GM06990 (cell line): Measurements from ENCODE around the gene NAB1.

Experiments
- DNase-seq: peaks from one replicate; pipeline ENCODE4 v3.0.0-alpha.2; 2011; ENCODE audit not compliant: insufficient read length; ENCODE audit errors: extremely low read depth
- H3K27me3 ChIP-seq: replicated peaks from 2 replicates; pipeline ENCODE4 v1.6.0; 2011; ENCODE audit warnings: low read length; ENCODE audit not compliant: control insufficient read depth, insufficient read depth
- H3K36me3 ChIP-seq: 2 replicates; pipeline ENCODE4 v1.5.1; 2011; ENCODE audit warnings: low read length; ENCODE audit not compliant: control insufficient read depth, insufficient read depth
- H3K4me3 ChIP-seq: replicated peaks from 2 replicates; pipeline ENCODE4 v1.5.1; 2011; ENCODE audit warnings: low read depth, mild to moderate bottlenecking, control low read depth, low read length
- CTCF ChIP-seq: IDR thresholded peaks from 2 replicates; pipeline ENCODE4 v1.5.1; 2011; ENCODE audit warnings: low read length, control low read depth, mild to moderate bottlenecking, inconsistent platforms; ENCODE audit not compliant: insufficient read depth, poor library complexity, severe bottlenecking

NAB1 gene

DNA sequence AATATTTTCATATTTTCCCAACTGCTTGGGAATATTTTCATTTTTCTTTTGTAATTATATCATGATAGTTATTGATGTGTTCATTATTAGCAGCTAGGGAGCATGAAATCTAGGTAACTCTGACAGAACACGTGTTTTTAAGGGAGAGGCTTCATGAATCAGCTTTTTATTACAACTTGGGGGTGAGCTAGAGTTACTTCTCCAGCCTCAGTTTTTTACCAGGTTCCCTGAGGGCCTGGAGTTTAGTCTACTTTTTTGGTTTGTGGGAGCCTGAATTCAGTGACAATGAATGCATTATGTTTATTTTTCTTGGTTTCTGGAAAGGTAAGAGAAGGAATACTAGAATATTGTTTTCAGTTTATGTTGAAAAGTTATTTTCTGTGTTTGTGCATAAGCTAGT is 18.0 kb downstream of the NAB1 start:
- no peak for DNase-seq
- no peak for TF ChIP-seq CTCF
- H3K36me3 ChIP-seq, result no peaks in the 10 kb centered on the region
- no peaks in the 10 kb centered on the region for H3K27me3 ChIP-seq
- H3K4me3 ChIP-seq, result no peak overlapping the region

- no peaks in the 10 kb centered on the region for H3K27me3 ChIP-seq
- TF ChIP-seq CTCF, result no peak
- H3K4me3 ChIP-seq, result no peak overlapping the region
- H3K36me3 ChIP-seq, result no peaks in the 10 kb centered on the region
- no peak for DNase-seq
Observed at GRCh38 chr2:190668892-190669291, 20.0 kb downstream of the NAB1 start.

- TF ChIP-seq CTCF, result no peak
- H3K27me3 ChIP-seq, result no peaks in the 10 kb centered on the region
- peak overlapping the region; percentile 29 for H3K4me3 ChIP-seq
- H3K36me3 ChIP-seq, result no peaks in the 10 kb centered on the region
- DNase-seq, result peak; percentile 71
Observed at GRCh38 chr2:190670182-190670946, 21.5 kb downstream of the NAB1 start.

DNA sequence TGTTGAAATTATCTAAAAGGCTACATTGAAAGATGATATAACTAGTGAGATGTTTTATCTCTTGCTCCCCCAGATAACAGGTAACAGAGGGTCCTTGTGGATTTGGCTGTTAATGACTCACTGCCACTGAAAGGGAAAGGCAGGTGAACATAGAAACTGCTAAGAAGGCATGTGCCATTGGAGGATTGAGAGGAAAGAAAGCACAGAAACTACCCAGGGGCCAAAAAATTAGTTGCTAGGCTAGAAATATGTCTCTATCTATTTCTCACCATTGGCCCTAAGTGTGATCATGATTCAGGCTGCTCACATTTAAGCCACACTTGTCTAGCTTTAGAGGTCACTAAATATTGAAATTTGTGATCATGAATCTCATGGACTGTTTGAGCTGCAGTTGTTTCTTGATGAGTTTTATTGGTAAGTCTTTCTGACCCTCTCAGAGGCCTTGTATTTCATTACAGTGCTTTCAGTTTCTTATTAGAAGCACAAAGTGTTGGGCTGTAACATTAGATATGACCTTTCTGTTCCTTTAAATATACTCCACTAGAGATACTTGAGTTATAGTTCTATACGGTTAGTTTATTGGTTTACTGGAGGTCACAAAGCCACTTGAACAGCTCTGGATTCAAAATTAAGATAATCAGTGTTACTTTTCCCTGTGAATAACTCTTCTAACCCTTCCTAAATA is 26.2 kb downstream of the NAB1 start:
- no peak for DNase-seq
- Histone ChIP-seq H3K36me3 (no peaks in the 10 kb centered on the region), H3K27me3 (no peaks in the 10 kb centered on the region), H3K4me3 (peak overlapping the region; percentile 16; the same call in 1 of the 2 replicates)
- TF ChIP-seq CTCF, result no peak

DNA sequence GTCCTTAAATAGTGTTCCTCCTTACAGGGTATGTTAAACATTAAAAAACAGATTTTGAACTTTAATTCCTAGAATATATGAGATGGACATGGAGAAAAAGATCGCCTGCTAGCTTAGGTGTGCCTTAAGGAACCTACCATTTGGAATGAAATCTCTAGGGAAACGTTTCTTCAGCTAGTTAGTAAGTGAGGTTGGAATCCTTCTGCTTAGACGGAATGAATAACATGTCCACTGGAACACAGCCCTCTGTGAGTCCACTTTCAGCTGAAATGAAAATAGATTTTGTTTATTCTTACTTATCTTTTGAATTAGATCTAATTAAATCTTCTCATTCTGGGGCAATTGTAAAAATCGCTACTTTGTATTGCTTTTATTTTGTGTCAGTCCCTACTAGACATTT is 28.4 kb downstream of the NAB1 start:
- no peak for TF ChIP-seq CTCF
- Histone ChIP-seq H3K4me3 (no peak overlapping the region), H3K36me3 (no peaks in the 10 kb centered on the region), H3K27me3 (no peaks in the 10 kb centered on the region)
- no peak for DNase-seq
